GM12872 (cell line): ENCODE results near the gene FAM13A.

Experiments
- CTCF ChIP-seq: IDR thresholded peaks from 3 replicates; pipeline ENCODE4 v1.5.1; 2011; ENCODE audit warnings: low read depth, mild to moderate bottlenecking, low read length, moderate library complexity; ENCODE audit not compliant: insufficient read depth

Gene FAM13A

GRCh38 chr4:88804234-88804633 is 252.8 kb downstream of the FAM13A start:
- no peak for TF ChIP-seq CTCF

GRCh38 chr4:88803600-88804096 is 253.3 kb downstream of the FAM13A start:
- TF ChIP-seq CTCF = no peak

- TF ChIP-seq CTCF = no peak
These were observed 254.2 kb downstream of the FAM13A start for GRCh38 chr4:88802585-88803286.

GRCh38 chr4:88802138-88802537 is 254.8 kb downstream of the FAM13A start:
- no peak for TF ChIP-seq CTCF

GRCh38 chr4:88799900-88800299 is 257.1 kb downstream of the FAM13A start:
- TF ChIP-seq CTCF = no peak

GRCh38 chr4:88797725-88798124 is 259.3 kb downstream of the FAM13A start:
- no peak for TF ChIP-seq CTCF

- no peak for TF ChIP-seq CTCF
These were observed 260.4 kb downstream of the FAM13A start for GRCh38 chr4:88796545-88796944.
